Smooth muscle cell (in vitro differentiated cells): ENCODE data around the gene FNDC3A. TPM values are rescaled to one million over a fixed set of nuclear protein-coding genes. Genes with fewer than 3 reads are reported as not detected.

Source experiments
- DNase-seq: peaks from one replicate; lab custom pipeline; 2025; ENCODE audit not compliant: unreplicated experiment; lab: John Stamatoyannopoulos, UW
- H2AFZ ChIP-seq: fragments of 200-600 bp; sonication (generic); 2 replicates; pipeline ENCODE4 v1.6.0; 2016; ENCODE audit warnings: antibody characterized with exemption, low read depth, mild to moderate bottlenecking
- H3F3A ChIP-seq: fragments of 200-600 bp; sonication (generic); 2 replicates; pipeline ENCODE4 v1.6.0; 2017; ENCODE audit warnings: antibody characterized with exemption, low read depth
- H3K27ac ChIP-seq: fragments of 200-600 bp; sonication (generic); 2 replicates; pipeline ENCODE4 v1.5.1; 2016; ENCODE audit warnings: low read depth, mild to moderate bottlenecking
- H3K27me3 ChIP-seq: fragments of 200-600 bp; sonication (generic); 2 replicates; pipeline ENCODE4 v1.6.1; 2016; ENCODE audit warnings: low read depth, mild to moderate bottlenecking
- H3K36me3 ChIP-seq: fragments of 200-600 bp; sonication (generic); 2 replicates; pipeline ENCODE4 v1.5.1; 2016; ENCODE audit warnings: low read depth
- H3K4me1 ChIP-seq: fragments of 200-600 bp; sonication (generic); 2 replicates; pipeline ENCODE4 v1.5.1; 2016; ENCODE audit warnings: low read depth
- H3K4me2 ChIP-seq: fragments of 200-600 bp; sonication (generic); 2 replicates; pipeline ENCODE4 v1.6.0; 2016; ENCODE audit warnings: mild to moderate bottlenecking
- H3K4me3 ChIP-seq: fragments of 200-600 bp; sonication (generic); 2 replicates; pipeline ENCODE4 v1.5.1; 2016; ENCODE audit warnings: mild to moderate bottlenecking
- H3K79me2 ChIP-seq: fragments of 200-600 bp; sonication (generic); 2 replicates; pipeline ENCODE4 v1.6.0; 2016; ENCODE audit warnings: low read depth, mild to moderate bottlenecking
- H3K9ac ChIP-seq: fragments of 200-600 bp; sonication (generic); 2 replicates; pipeline ENCODE4 v1.6.0; 2016; ENCODE audit warnings: low read depth
- H3K9me3 ChIP-seq: fragments of 200-600 bp; sonication (generic); replicated peaks from 2 replicates; pipeline ENCODE4 v1.5.1; 2016; ENCODE audit warnings: low read depth
- H4K20me1 ChIP-seq: fragments of 200-600 bp; sonication (generic); 2 replicates; pipeline ENCODE4 v1.6.0; 2016; ENCODE audit warnings: low read depth
- CTCF ChIP-seq: fragments of 200-600 bp; sonication (generic); IDR thresholded peaks from 2 replicates; pipeline ENCODE4 v1.5.1; 2017; ENCODE audit warnings: borderline replicate concordance, mild to moderate bottlenecking, antibody characterized with exemption; ENCODE audit not compliant: insufficient read depth, poor library complexity, severe bottlenecking
- WGBS: methylation state at CpG from one replicate; pipeline ENCODE4 v1.1.7; 2016; ENCODE audit warnings: low lambda C conversion rate; 5-methylcytosine and 5-hydroxymethylcytosine counted together
- polyA plus RNA-seq: library from polyadenylated mRNA; unstranded; fragments of >200 nt; fragmentation: Nextera tagmentation; extraction: Ambion mirVana; gene quantifications from 2 replicates; pipeline ENCODE4 v1.2.1, GENCODE V29; 2016
- total RNA-seq: library from RNA; depleted of rRNA; stranded (reverse); fragments of >200 nt; gene quantifications from 2 replicates; pipeline ENCODE4 v1.2.3, GENCODE V29; 2014

Gene FNDC3A
- total and polyA plus RNA-seq, 2 experiments from 2014 or later, result 22.0 to 104 TPM

DNA sequence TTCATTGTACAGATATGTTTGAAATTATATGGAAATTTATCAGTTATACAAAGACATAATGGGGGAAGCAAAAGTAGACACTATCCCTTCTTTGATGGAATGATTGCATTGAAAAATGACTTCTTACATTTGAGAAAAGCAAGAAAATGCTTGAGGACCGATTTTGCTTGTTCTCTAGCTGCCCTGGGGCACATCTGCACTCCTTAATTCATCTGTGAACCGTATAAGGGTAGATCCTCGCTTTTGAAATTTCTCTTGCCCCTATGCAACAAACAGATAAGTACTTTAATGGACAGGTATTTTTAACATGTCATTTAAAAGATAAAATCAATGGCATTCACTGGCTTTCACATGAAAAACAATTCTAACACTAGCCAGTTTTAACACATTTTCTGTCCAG is 230.9 kb downstream of the FNDC3A start:
- 99% methylated on average over 3 of the region's 3 CpGs for WGBS
- DNase-seq, result no peak
- Histone ChIP-seq H3K4me1 (no peaks in the 10 kb centered on the region), H3K27ac (no peak overlapping the region), H4K20me1 (no peaks in the 10 kb centered on the region), H3K4me3 (no peak overlapping the region), H3K9ac (no peak overlapping the region), H2AFZ (no peak overlapping the region), H3K36me3 (peaks cover 24% of the 10 kb centered on the region), H3K9me3 (no peaks in the 10 kb centered on the region), H3K27me3 (no peaks in the 10 kb centered on the region), H3F3A (no peaks in the 10 kb centered on the region), H3K79me2 (no peaks in the 10 kb centered on the region), H3K4me2 (no peak overlapping the region)
- TF ChIP-seq CTCF, result no peak

DNA sequence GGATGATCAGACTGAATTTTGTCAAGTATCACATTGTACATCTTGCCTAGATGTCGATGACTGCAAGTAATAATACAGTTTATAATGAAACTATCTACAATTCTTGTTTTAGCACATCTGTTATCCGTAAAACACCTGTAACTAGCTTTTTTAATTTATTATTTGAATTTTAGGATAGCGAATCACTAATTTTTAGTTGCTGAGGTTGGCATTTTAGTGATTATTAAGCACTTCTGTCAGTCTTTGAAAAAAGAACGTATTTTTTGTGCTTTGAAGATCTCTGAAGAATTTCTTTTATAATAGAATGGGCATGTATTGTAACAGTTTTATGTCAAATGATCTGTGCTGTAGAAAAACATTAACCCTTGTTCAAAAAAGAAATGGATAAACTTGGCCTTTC is 232.9 kb downstream of the FNDC3A start:
- Histone ChIP-seq H3K27me3 (no peaks in the 10 kb centered on the region), H3K9ac (no peak overlapping the region), H3K9me3 (no peaks in the 10 kb centered on the region), H2AFZ (no peak overlapping the region), H3K27ac (no peak overlapping the region), H3K4me2 (no peak overlapping the region), H3K79me2 (no peaks in the 10 kb centered on the region), H3K36me3 (peaks cover 24% of the 10 kb centered on the region), H3K4me3 (no peak overlapping the region), H4K20me1 (no peaks in the 10 kb centered on the region), H3F3A (no peaks in the 10 kb centered on the region), H3K4me1 (no peaks in the 10 kb centered on the region)
- no peak for DNase-seq
- no peak for TF ChIP-seq CTCF
- WGBS, result 96% methylated on average over 4 of the region's 4 CpGs

DNA sequence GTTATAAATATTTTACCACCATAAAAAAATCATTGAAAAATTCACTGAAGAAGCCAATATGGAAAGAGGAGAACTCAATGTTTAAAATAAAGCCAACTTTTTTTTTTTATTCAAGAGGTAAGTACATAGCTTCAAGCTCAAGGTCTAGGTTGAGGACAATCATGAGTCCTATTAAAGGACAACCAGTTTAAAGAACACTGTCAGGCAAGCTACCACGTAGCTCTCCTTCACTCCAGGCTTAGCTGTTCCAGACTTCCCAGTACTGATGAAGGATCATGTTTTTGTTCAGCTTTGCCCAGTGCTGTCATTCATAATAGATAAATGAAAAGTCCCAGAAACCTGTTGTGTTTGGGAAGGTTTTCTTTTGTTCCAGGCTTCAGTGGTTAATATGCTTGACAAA is 234.4 kb downstream of the FNDC3A start:
- no peak for TF ChIP-seq CTCF
- Histone ChIP-seq H3K9ac (no peak overlapping the region), H3K4me3 (no peak overlapping the region), H3K4me1 (no peaks in the 10 kb centered on the region), H3K27ac (no peak overlapping the region), H3K27me3 (peaks cover under 1% of the 10 kb centered on the region), H3K9me3 (no peaks in the 10 kb centered on the region), H3F3A (no peaks in the 10 kb centered on the region), H3K4me2 (no peak overlapping the region), H2AFZ (no peak overlapping the region), H4K20me1 (no peaks in the 10 kb centered on the region), H3K79me2 (no peaks in the 10 kb centered on the region), H3K36me3 (peaks cover 18% of the 10 kb centered on the region)
- 97% methylated on average over 1 of the region's 1 CpG for WGBS
- DNase-seq, result no peak

DNA sequence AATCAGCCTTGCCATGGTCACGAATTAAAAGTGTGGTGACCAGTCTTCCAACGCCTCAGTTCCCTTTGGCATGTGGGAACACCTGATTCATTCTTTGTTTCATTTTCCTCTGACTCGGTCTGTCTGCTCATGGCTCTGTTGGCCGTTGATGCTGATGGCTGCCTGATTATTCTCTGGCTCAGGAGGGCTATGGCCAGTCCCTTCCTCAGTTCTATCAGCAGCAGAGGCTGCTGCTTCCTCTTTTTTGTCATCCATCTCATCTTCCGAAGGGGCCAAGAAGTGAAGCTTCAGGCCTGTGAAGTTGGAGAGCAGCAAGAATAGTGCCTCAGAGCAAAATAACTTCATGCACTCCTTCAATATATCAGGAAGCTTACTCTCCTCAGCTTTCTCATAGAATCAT is 235.0 kb downstream of the FNDC3A start:
- no peak for TF ChIP-seq CTCF
- no peak for DNase-seq
- Histone ChIP-seq H2AFZ (no peak overlapping the region), H3K36me3 (peaks cover 14% of the 10 kb centered on the region), H3K27ac (no peak overlapping the region), H3K4me2 (no peak overlapping the region), H3K9ac (no peak overlapping the region), H3F3A (no peaks in the 10 kb centered on the region), H3K4me3 (no peak overlapping the region), H3K9me3 (no peaks in the 10 kb centered on the region), H4K20me1 (no peaks in the 10 kb centered on the region), H3K4me1 (no peaks in the 10 kb centered on the region), H3K27me3 (peaks cover 3% of the 10 kb centered on the region), H3K79me2 (no peaks in the 10 kb centered on the region)
- 96% methylated on average over 5 of the region's 5 CpGs for WGBS
